ENCODE measurements around the gene FITM1.
"Not testable (repeated sequence)": the region's sequence is repeated elsewhere in the genome, so short reads cannot be mapped to it uniquely, and the experiment has no call there.

FITM1 gene

DNA sequence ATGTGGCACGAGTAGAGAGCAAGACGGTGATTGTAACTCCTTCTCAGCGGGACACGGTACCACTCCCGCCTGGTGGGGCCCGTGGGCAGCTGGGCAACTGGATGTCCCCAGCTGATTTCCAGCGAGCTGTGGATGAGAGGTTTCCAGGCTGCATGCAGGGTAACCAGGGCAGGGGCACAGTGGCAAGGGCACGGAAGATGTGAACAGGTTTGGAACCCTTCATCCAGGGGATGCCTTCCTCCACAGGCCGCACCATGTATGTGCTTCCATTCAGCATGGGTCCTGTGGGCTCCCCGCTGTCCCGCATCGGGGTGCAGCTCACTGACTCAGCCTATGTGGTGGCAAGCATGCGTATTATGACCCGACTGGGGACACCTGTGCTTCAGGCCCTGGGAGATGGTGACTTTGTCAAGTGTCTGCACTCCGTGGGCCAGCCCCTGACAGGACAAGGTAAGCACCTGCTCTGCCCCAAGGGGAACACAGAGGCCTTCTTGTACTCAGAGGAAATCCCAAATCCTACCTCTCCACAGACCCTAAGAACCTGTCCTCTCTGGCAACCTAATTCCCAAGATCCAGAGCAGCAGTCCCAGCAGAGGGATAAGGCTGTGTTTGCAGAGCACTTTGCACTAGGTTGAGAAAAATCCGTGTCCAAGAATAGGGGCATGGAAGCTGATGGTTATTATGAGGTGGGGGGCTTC is 32.1 kb upstream of the FITM1 start:
- DNase-seq (ENCODE audit: low read depth) = no peak

GRCh38 chr14:24098927-24099813 is 31.3 kb upstream of the FITM1 start:
- DNase-seq (ENCODE audit: low read depth) = no peak

DNA sequence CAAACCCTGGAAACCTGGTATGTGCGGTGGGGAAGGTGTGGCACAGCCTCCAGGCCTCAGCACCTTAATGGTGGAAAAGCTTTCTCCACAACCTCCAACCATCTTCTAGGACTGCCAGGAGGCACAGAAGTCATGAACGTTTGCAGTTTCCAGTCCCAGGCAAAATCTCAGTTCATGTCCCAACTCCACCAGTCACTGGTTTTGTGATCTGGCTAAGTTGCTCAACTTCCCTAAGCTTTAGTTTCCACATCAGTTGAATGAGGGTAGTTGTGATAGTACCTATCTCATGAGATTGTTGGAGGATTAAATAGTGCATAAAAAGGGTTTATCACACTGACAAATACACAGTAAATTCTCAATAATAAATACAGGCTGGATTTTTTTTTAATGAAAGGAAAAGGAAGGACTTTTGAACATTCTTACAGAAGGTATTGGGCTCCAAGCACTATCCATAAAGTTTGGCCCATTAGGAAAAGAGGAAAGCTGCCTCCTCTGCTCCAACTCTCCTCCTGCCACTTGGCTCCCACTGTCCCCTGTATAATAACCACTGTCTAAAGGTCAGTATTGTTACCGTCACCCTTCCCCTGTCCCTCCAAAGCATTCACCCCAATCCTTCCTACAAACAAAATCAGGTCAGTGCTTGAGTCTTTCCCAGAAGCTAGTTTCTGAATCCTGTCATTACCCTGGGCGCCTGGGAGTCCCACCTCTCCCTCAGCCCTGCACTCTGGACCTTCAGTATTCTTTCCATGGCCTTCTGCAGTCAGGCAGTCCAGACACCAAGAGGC is 30.1 kb upstream of the FITM1 start:
- DNase-seq (ENCODE audit: low read depth) = no peak

- DNase-seq (ENCODE audit: low read depth) = no peak
Observed at GRCh38 chr14:24100982-24101494, 29.4 kb upstream of the FITM1 start.

DNA sequence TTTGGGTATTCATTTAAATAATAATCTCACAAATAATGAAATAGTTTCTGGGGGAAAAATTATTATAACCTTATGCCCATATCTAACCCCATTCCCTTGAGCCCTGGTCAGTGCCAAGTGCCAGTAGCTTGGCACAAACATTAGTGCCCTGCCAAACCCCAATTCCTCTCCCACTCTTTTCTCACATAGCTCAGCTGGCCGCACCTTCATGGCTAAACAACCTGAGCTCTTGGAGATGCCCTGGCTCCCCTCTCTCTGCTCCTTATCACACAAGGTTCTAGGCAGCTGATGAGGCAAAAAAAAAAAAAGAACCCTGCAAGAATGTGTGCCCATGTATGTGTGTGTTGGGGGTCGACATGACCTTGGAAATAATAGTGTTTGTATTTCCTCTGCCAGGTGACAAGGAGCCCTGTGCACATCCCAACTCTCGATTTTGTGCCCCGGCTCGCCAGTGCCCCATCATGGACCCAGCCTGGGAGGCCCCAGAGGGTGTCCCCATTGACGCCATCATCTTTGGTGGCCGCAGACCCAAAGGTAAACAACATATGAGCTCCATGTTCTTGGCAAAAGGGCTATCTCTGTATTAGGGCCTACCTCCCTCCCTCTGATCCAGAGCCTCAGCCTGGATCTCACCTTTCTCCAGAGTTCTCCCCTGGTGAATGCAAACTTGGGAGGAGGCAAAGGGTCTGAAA is 28.0 kb upstream of the FITM1 start:
- no peak for DNase-seq (ENCODE audit: low read depth)

GRCh38 chr14:24103451-24103850 is 27.0 kb upstream of the FITM1 start:
- DNase-seq (ENCODE audit: low read depth) = no peak

- not testable (repeated sequence) for DNase-seq (ENCODE audit: low read depth)
Observed at GRCh38 chr14:24105609-24106239, 24.7 kb upstream of the FITM1 start.

GRCh38 chr14:24106672-24107271 is 23.7 kb upstream of the FITM1 start:
- DNase-seq (ENCODE audit: low read depth) = no peak

DNA sequence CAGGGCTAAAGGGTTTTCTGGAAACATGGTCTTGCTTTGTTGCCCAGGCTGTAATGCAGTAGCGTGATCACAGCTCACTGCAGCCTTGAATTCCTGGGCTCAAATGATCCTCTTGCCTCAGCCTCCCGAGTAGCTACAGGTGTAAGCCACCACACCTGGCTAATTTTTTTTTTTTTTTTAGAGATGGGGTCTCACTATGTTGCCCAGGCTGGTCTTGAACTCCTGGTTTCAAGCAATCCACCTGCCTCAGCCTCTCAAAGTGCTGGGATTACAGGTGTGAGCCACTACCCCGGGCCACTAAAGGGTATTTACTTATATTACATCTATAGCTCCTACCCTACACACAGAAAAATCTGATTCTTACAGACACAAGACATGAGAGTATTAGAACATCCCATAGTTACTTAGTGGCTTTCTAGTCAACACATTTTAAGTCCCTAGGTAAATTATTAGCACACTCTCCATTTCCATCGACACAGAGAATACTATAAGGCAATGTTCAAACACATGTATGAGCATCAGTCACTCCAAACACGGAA is 22.1 kb upstream of the FITM1 start:
- DNase-seq (ENCODE audit: low read depth) = no peak

GRCh38 chr14:24110060-24110459 is 20.4 kb upstream of the FITM1 start:
- no peak for DNase-seq (ENCODE audit: low read depth)

GRCh38 chr14:24110523-24110922 is 19.9 kb upstream of the FITM1 start:
- no peak for DNase-seq (ENCODE audit: low read depth)

GRCh38 chr14:24113379-24113800 is 17.1 kb upstream of the FITM1 start:
- DNase-seq (ENCODE audit: low read depth) = no peak

DNA sequence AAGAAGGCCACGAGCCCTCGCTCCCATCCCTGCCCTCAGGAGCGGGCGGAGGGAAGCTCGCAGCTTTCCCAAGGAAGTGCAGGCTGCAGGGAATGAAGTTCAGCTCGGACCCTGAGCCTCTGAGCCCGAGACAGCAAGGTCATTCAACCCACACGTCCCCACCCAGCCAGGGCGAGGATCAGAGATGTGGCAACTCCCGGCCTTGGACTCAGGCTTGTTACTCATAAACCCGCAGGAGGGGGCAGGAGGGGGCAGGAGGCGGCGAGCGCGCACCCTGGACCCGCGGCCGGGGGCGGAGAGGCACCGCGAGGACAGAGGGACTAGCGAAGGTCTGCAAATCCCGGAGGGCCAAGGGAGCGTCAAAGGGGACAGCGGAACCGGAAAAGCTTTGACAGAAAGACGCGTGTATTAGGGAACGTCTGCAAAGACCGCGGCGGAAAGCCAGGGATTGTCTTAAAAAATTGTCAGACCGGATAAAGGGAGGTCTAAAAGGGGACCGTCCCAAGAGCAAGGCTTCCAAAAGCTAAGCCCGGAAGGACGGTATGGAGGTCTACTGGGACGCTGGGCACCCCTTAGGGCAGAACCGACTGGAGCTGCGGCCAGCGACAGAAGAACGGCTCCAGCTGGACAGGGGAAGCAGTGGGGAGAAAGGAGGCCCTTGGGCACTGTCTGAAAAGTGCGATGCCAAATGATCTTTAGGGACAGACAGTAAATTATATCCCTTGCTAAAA is 16.5 kb upstream of the FITM1 start:
- DNase-seq (ENCODE audit: low read depth) = peak; percentile 43

DNA sequence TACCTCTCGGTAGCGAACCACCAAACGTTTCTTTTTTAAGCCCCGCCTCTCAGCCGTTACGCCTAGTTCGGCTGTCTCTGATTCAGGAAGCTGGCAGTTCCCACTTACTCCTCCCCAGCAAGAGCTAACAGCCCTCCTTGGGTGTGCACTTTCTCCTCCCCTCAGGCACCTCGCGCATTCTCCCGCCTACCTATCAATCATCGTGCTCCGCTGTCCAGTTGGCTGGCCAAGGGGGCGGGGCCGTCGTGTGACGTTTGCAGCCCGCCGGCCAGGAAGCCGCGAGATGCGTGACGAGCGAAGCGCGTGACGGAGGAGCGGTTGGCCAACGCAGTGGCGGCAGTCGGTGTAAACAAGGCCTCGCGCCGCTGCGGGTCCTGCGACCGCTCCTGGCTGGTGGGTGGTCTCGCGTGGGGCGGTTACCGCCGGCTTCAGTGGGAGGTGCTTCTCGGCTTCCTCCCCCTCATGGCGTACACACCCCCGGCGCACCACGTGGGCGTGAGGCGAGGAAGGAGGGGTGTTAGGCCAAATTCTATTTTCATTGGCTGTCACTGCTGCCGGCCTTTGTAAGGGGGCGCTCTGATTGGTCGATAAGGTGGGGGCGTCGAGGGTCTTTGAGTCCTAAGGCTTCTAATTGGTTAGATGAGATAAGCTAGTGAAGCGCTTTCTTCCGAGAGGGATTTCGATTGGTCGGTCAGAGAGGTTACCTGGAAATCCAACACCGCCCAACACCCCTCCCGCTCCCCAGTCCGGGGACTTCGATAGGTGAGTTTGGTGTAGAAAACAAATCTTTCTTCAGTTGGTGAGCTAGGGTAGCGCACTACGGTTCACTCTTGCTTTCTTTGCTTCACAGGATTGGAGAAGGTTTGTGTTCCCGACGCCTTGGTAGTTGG is 15.7 kb upstream of the FITM1 start, which contains the start of the genes DCAF11 and NRL:
DCAF11 (plus strand) TSS at position 246 of the 890 bp plus-strand sequence. CDS start 818 bp downstream, outside the sequence.
NRL (minus strand) TSS at position 418 of the 890 bp plus-strand sequence. CDS start 32,101 bp downstream, outside the sequence.
- peak; percentile 88 for DNase-seq (ENCODE audit: low read depth)

GRCh38 chr14:24115422-24116127 is 14.9 kb upstream of the FITM1 start:
- no peak for DNase-seq (ENCODE audit: low read depth)

- no peak for DNase-seq (ENCODE audit: low read depth)
Observed at GRCh38 chr14:24116128-24116814, 14.2 kb upstream of the FITM1 start.

GRCh38 chr14:24117179-24117578 is 13.3 kb upstream of the FITM1 start:
- no peak for DNase-seq (ENCODE audit: low read depth)

Data from stimulated activated CD8-positive, alpha-beta memory T cell treated with anti-CD3 and anti-CD28 coated beads, Interleukin-15, amount 100 ng/mL, for 24 hours (primary cell).